ENCODE results near the gene ARF1.

- TF ChIP-seq CTCF (IDR thresholded peaks at IDR 0.05) (no peak), SP1 (CRISPR knock-in tag; conservative IDR thresholded peaks at IDR 0.05) (no peak), ZNF423 (CRISPR knock-in tag; IDR thresholded peaks at IDR 0.05) (no peak), ZNF317 (CRISPR knock-in tag; IDR thresholded peaks at IDR 0.05; ENCODE audit: borderline replicate concordance, low read depth) (no peak), OVOL2 (CRISPR knock-in tag; IDR thresholded peaks at IDR 0.05; ENCODE audit: borderline replicate concordance) (no peak), FOXJ3 (CRISPR knock-in tag; IDR thresholded peaks at IDR 0.05; ENCODE audit: borderline replicate concordance) (no peak), JAZF1 (CRISPR knock-in tag; IDR thresholded peaks at IDR 0.05) (no peak), E2F1 (CRISPR knock-in tag; IDR thresholded peaks at IDR 0.05) (no peak), ATF2 (CRISPR knock-in tag; IDR thresholded peaks at IDR 0.05; ENCODE audit: borderline replicate concordance, low read depth) (no peak)
- TF ChIP-seq, protein P1, sequence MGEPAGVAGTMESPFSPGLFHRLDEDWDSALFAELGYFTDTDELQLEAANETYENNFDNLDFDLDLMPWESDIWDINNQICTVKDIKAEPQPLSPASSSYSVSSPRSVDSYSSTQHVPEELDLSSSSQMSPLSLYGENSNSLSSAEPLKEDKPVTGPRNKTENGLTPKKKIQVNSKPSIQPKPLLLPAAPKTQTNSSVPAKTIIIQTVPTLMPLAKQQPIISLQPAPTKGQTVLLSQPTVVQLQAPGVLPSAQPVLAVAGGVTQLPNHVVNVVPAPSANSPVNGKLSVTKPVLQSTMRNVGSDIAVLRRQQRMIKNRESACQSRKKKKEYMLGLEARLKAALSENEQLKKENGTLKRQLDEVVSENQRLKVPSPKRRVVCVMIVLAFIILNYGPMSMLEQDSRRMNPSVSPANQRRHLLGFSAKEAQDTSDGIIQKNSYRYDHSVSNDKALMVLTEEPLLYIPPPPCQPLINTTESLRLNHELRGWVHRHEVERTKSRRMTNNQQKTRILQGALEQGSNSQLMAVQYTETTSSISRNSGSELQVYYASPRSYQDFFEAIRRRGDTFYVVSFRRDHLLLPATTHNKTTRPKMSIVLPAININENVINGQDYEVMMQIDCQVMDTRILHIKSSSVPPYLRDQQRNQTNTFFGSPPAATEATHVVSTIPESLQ (CRISPR knock-in tag; IDR thresholded peaks at IDR 0.05): no peak
- TF ChIP-seq, protein P2, sequence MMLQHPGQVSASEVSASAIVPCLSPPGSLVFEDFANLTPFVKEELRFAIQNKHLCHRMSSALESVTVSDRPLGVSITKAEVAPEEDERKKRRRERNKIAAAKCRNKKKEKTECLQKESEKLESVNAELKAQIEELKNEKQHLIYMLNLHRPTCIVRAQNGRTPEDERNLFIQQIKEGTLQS (CRISPR knock-in tag; conservative IDR thresholded peaks at IDR 0.05): no peak
- TF ChIP-seq, protein P3, sequence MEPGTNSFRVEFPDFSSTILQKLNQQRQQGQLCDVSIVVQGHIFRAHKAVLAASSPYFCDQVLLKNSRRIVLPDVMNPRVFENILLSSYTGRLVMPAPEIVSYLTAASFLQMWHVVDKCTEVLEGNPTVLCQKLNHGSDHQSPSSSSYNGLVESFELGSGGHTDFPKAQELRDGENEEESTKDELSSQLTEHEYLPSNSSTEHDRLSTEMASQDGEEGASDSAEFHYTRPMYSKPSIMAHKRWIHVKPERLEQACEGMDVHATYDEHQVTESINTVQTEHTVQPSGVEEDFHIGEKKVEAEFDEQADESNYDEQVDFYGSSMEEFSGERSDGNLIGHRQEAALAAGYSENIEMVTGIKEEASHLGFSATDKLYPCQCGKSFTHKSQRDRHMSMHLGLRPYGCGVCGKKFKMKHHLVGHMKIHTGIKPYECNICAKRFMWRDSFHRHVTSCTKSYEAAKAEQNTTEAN (CRISPR knock-in tag; IDR thresholded peaks at IDR 0.05): no peak
- TF ChIP-seq, protein P4, sequence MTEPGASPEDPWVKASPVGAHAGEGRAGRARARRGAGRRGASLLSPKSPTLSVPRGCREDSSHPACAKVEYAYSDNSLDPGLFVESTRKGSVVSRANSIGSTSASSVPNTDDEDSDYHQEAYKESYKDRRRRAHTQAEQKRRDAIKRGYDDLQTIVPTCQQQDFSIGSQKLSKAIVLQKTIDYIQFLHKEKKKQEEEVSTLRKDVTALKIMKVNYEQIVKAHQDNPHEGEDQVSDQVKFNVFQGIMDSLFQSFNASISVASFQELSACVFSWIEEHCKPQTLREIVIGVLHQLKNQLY (CRISPR knock-in tag; IDR thresholded peaks at IDR 0.05): no peak
- TF ChIP-seq, protein P5, sequence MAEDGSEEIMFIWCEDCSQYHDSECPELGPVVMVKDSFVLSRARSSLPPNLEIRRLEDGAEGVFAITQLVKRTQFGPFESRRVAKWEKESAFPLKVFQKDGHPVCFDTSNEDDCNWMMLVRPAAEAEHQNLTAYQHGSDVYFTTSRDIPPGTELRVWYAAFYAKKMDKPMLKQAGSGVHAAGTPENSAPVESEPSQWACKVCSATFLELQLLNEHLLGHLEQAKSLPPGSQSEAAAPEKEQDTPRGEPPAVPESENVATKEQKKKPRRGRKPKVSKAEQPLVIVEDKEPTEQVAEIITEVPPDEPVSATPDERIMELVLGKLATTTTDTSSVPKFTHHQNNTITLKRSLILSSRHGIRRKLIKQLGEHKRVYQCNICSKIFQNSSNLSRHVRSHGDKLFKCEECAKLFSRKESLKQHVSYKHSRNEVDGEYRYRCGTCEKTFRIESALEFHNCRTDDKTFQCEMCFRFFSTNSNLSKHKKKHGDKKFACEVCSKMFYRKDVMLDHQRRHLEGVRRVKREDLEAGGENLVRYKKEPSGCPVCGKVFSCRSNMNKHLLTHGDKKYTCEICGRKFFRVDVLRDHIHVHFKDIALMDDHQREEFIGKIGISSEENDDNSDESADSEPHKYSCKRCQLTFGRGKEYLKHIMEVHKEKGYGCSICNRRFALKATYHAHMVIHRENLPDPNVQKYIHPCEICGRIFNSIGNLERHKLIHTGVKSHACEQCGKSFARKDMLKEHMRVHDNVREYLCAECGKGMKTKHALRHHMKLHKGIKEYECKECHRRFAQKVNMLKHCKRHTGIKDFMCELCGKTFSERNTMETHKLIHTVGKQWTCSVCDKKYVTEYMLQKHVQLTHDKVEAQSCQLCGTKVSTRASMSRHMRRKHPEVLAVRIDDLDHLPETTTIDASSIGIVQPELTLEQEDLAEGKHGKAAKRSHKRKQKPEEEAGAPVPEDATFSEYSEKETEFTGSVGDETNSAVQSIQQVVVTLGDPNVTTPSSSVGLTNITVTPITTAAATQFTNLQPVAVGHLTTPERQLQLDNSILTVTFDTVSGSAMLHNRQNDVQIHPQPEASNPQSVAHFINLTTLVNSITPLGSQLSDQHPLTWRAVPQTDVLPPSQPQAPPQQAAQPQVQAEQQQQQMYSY (CRISPR knock-in tag; IDR thresholded peaks at IDR 0.05): no peak
Observed at GRCh38 chr1:228065543-228066347, 16.8 kb upstream of the ARF1 start.

Data from WTC11 (cell line).